Lower leg skin (tissue), 4 donors: ENCODE measurements around the gene RAMAC. TPM values are rescaled to one million over a fixed set of nuclear protein-coding genes. Genes with fewer than 3 reads are reported as not detected.
"Not testable (repeated sequence)": the region's sequence is repeated elsewhere in the genome, so short reads cannot be mapped to it uniquely, and the experiment has no call there.

Experiments used
- DNase-seq, 2 donors: peaks; one replicate each; pipeline ENCODE4 v3.0.0-alpha.2; 2019; ENCODE audit warnings: low spot score in 2 of 2
- H3K4me3 ChIP-seq: fragments of 200-600 bp; sonication (generic); 2 replicates; pipeline ENCODE4 v1.5.1; 2017; ENCODE audit warnings: mild to moderate bottlenecking, low read depth; ENCODE audit not compliant: poor library complexity, severe bottlenecking
- CTCF ChIP-seq, 3 donors: fragments of 450-650 bp; IDR thresholded peaks; one replicate each; pipeline ENCODE4 v1.5.1; 2016; ENCODE audit warnings: antibody characterized with exemption in 3 of 3, mild to moderate bottlenecking in 3 of 3, moderate library complexity in 2 of 3
- POLR2A ChIP-seq, 2 donors: fragments of 450-650 bp; IDR thresholded peaks; one replicate each; pipeline ENCODE4 v1.6.1; 2016 to 2017; ENCODE audit warnings: antibody characterized with exemption in 2 of 2, mild to moderate bottlenecking in 1 of 2, moderate library complexity in 1 of 2
- WGBS, 2 donors: methylation state at CpG; one replicate each; pipeline ENCODE4 v1.1.5; 2018; 5-methylcytosine and 5-hydroxymethylcytosine counted together
- intact Hi-C: fragments of 100-400 bp; cut with DNase I; formaldehyde crosslinking; loops from one replicate; pipeline ENCODE4 v1.15.0; 2023; ENCODE audit warnings: low total_unique reads
- total RNA-seq, 4 donors: library from RNA; depleted of rRNA; stranded (reverse); fragments of >200 nt; gene quantifications; one replicate each; pipeline ENCODE4 v1.1.0, GENCODE V29; 2016

Gene RAMAC
- total RNA-seq, 4 donors from 2014 or later: 26.5 to 32.1 (median 29.5) TPM

GRCh38 chr15:83016906-83017305 is 30.9 kb downstream of the RAMAC start:
- intact Hi-C loops: no loop called here
- H3K4me3 ChIP-seq: no peak overlapping the region
- DNase-seq: no peak
- 83 to 86% methylated on average over 5 of the region's 5 CpGs for WGBS, 2 donors
- TF ChIP-seq CTCF (IDR thresholded peaks at IDR 0.05) (no peak), POLR2A (IDR thresholded peaks at IDR 0.05) (no peak)

GRCh38 chr15:83018436-83018835 is 32.4 kb downstream of the RAMAC start:
- DNase-seq: no peak
- intact Hi-C loops: no loop called here
- 78 to 85% methylated on average over 2 of the region's 2 CpGs for WGBS, 2 donors
- TF ChIP-seq CTCF (IDR thresholded peaks at IDR 0.05) (no peak), POLR2A (IDR thresholded peaks at IDR 0.05) (no peak)
- H3K4me3 ChIP-seq: no peak overlapping the region

- intact Hi-C loops: no loop called here
- no peak for DNase-seq
- H3K4me3 ChIP-seq: no peak overlapping the region
- TF ChIP-seq POLR2A (IDR thresholded peaks at IDR 0.05) (no peak), CTCF (IDR thresholded peaks at IDR 0.05) (no peak)
- 93 to 95% methylated on average over 8 of the region's 8 CpGs for WGBS, 2 donors
Measured at GRCh38 chr15:83030021-83030420, 44.0 kb downstream of the RAMAC start.

GRCh38 chr15:83031234-83031633 is 45.2 kb downstream of the RAMAC start:
- intact Hi-C loops, DNase-seq: not testable (repeated sequence)
- 98% methylated on average over 6 of the region's 6 CpGs for WGBS, 2 donors

GRCh38 chr15:83036253-83036652 is 50.2 kb downstream of the RAMAC start:
- TF ChIP-seq CTCF (IDR thresholded peaks at IDR 0.05): no peak
- no peak for TF ChIP-seq POLR2A (IDR thresholded peaks at IDR 0.05)
- no peak overlapping the region for H3K4me3 ChIP-seq
- 94 to 98% methylated on average over 6 of the region's 6 CpGs for whole genome bisulfite sequencing, 2 donors
- intact Hi-C loops: no loop called here
- DNase-seq: no peak

More at GRCh38 chr15:83031234-83031633, 45.2 kb downstream of the RAMAC start:
- not testable (repeated sequence) for H3K4me3 ChIP-seq

GRCh38 chr15:83039206-83039605 is 53.2 kb downstream of the RAMAC start:
- intact Hi-C loops: no loop called here

More at GRCh38 chr15:83039206-83039605, 53.2 kb downstream of the RAMAC start:
- no peak for TF ChIP-seq CTCF (IDR thresholded peaks at IDR 0.05)
- TF ChIP-seq POLR2A (IDR thresholded peaks at IDR 0.05): no peak
- WGBS, 2 donors: 25 to 31% methylated on average over 1 of the region's 1 CpG
- DNase-seq: no peak
- H3K4me3 ChIP-seq: no peak overlapping the region

Other genes starting within 250 kb of the RAMAC start
- under 1 TPM in 1 of 4 donors, not detected in 3; 0.19 TPM for gene FSD2, start 180.1 kb upstream of the RAMAC start, total RNA-seq
- gene WHAMM, start 176.6 kb upstream of the RAMAC start, total RNA-seq: 10 to 100 TPM; 11.0 to 20.0 (median 11.4) TPM
- 100 to 1,000 TPM in 2 of 4 donors, 10 to 100 TPM in 2; 88.3 to 129 (median 108) TPM for gene HOMER2, start 33.5 kb upstream of the RAMAC start, total RNA-seq
- 10 to 100 TPM in 3 of 4 donors, 1 to 10 TPM in 1; 8.6 to 28.2 (median 22.5) TPM for gene C15orf40, start 25.4 kb downstream of the RAMAC start, total RNA-seq
- gene BTBD1, start 81.0 kb downstream of the RAMAC start, total RNA-seq: 10 to 100 TPM; 46.2 to 57.5 (median 50.8) TPM
- 1 to 10 TPM; 2.0 to 3.5 (median 2.4) TPM for gene TM6SF1, start 121.4 kb downstream of the RAMAC start, total RNA-seq
- 10 to 100 TPM in 3 of 4 donors, 1 to 10 TPM in 1; 5.7 to 19.0 (median 12.4) TPM for gene HDGFL3, start 221.6 kb downstream of the RAMAC start, total RNA-seq